IPS-18a (cell line): Measurements from ENCODE around the gene NBPF9.
"Not testable (repeated sequence)": the region's sequence is repeated elsewhere in the genome, so short reads cannot be mapped to it uniquely, and the experiment has no call there.

Source experiments
- H3K27ac ChIP-seq: one replicate; pipeline ENCODE4 v1.5.1; 2013; ENCODE audit warnings: low read length
- H3K27me3 ChIP-seq: one replicate; pipeline ENCODE4 v1.6.1; 2013; ENCODE audit warnings: mild to moderate bottlenecking, low read length; ENCODE audit not compliant: control insufficient read depth, insufficient read depth
- H3K36me3 ChIP-seq: one replicate; pipeline ENCODE4 v1.6.1; 2013; ENCODE audit warnings: low read depth, low read length; ENCODE audit not compliant: control insufficient read depth
- H3K4me1 ChIP-seq: one replicate; pipeline ENCODE4 v1.6.1; 2013; ENCODE audit warnings: low read depth, low read length; ENCODE audit not compliant: control insufficient read depth
- H3K4me3 ChIP-seq: one replicate; pipeline ENCODE4 v1.5.1; 2013; ENCODE audit warnings: low read length
- H3K9ac ChIP-seq: one replicate; pipeline ENCODE4 v1.6.1; 2013; ENCODE audit warnings: mild to moderate bottlenecking, low read length, moderate library complexity
- H3K9me3 ChIP-seq: one replicate; pipeline ENCODE4 v1.6.1; 2013; ENCODE audit warnings: low read depth, low read length; ENCODE audit not compliant: control insufficient read depth

NBPF9 gene

GRCh38 chr1:149098276-149098675 is 5.1 kb downstream of the NBPF9 start:
- H3K27ac ChIP-seq, H3K9ac ChIP-seq, H3K9me3 ChIP-seq, H3K4me3 ChIP-seq, H3K4me1 ChIP-seq, H3K36me3 ChIP-seq, H3K27me3 ChIP-seq: not testable (repeated sequence)

GRCh38 chr1:149093155-149093554 is 10.2 kb downstream of the NBPF9 start:
- H3K9me3 ChIP-seq, H3K4me3 ChIP-seq, H3K36me3 ChIP-seq, H3K9ac ChIP-seq, H3K27ac ChIP-seq, H3K4me1 ChIP-seq: not testable (repeated sequence)
- H3K27me3 ChIP-seq, result peaks cover 11% of the 10 kb centered on the region

- H3K9ac ChIP-seq, H3K9me3 ChIP-seq, H3K36me3 ChIP-seq, H3K4me3 ChIP-seq, H3K27ac ChIP-seq, H3K27me3 ChIP-seq, H3K4me1 ChIP-seq: not testable (repeated sequence)
Observed at GRCh38 chr1:149075505-149076127, 27.7 kb downstream of the NBPF9 start.

- H3K27me3 ChIP-seq, H3K9ac ChIP-seq, H3K36me3 ChIP-seq, H3K4me1 ChIP-seq, H3K27ac ChIP-seq, H3K4me3 ChIP-seq, H3K9me3 ChIP-seq: not testable (repeated sequence)
Observed at GRCh38 chr1:149064611-149065010, 38.7 kb downstream of the NBPF9 start.

- H3K36me3 ChIP-seq, H3K27me3 ChIP-seq, H3K4me1 ChIP-seq, H3K9ac ChIP-seq, H3K4me3 ChIP-seq, H3K27ac ChIP-seq, H3K9me3 ChIP-seq: not testable (repeated sequence)
Observed at GRCh38 chr1:149043056-149043455, 60.3 kb downstream of the NBPF9 start.

GRCh38 chr1:149033916-149034315 is 69.4 kb downstream of the NBPF9 start:
- not testable (repeated sequence) for H3K36me3 ChIP-seq, H3K4me3 ChIP-seq, H3K27me3 ChIP-seq, H3K9me3 ChIP-seq, H3K27ac ChIP-seq, H3K9ac ChIP-seq, H3K4me1 ChIP-seq

GRCh38 chr1:149024327-149024726 is 79.0 kb downstream of the NBPF9 start:
- not testable (repeated sequence) for H3K4me1 ChIP-seq, H3K9me3 ChIP-seq, H3K9ac ChIP-seq, H3K4me3 ChIP-seq, H3K27me3 ChIP-seq, H3K27ac ChIP-seq, H3K36me3 ChIP-seq

GRCh38 chr1:149018577-149018976 is 84.8 kb downstream of the NBPF9 start:
- not testable (repeated sequence) for H3K9me3 ChIP-seq, H3K27me3 ChIP-seq, H3K27ac ChIP-seq, H3K36me3 ChIP-seq, H3K4me3 ChIP-seq, H3K4me1 ChIP-seq, H3K9ac ChIP-seq

GRCh38 chr1:149016626-149017025 is 86.7 kb downstream of the NBPF9 start:
- H3K9me3 ChIP-seq, H3K9ac ChIP-seq, H3K36me3 ChIP-seq, H3K4me1 ChIP-seq, H3K4me3 ChIP-seq, H3K27ac ChIP-seq, H3K27me3 ChIP-seq: not testable (repeated sequence)

GRCh38 chr1:149015522-149015921 is 87.8 kb downstream of the NBPF9 start:
- H3K9me3 ChIP-seq, H3K4me3 ChIP-seq, H3K27ac ChIP-seq, H3K9ac ChIP-seq, H3K36me3 ChIP-seq, H3K4me1 ChIP-seq, H3K27me3 ChIP-seq: not testable (repeated sequence)

GRCh38 chr1:149013513-149013912 is 89.8 kb downstream of the NBPF9 start:
- not testable (repeated sequence) for H3K27ac ChIP-seq, H3K4me1 ChIP-seq, H3K36me3 ChIP-seq, H3K27me3 ChIP-seq, H3K9ac ChIP-seq, H3K4me3 ChIP-seq, H3K9me3 ChIP-seq

- not testable (repeated sequence) for H3K4me1 ChIP-seq, H3K27me3 ChIP-seq, H3K9me3 ChIP-seq, H3K9ac ChIP-seq, H3K4me3 ChIP-seq, H3K27ac ChIP-seq, H3K36me3 ChIP-seq
Observed at GRCh38 chr1:149012599-149012998, 90.8 kb downstream of the NBPF9 start.
